Posterior vena cava (tissue), 2 donors: ENCODE data around the gene PROKR1. TPM values are rescaled to one million over a fixed set of nuclear protein-coding genes. Genes with fewer than 3 reads are reported as not detected.
A peak's percentile ranks its signal among the peaks of the same experiment; 100 is the strongest.
"Not testable (repeated sequence)": the region's sequence is repeated elsewhere in the genome, so short reads cannot be mapped to it uniquely, and the experiment has no call there.

Experiments
- DNase-seq: peaks from one replicate; pipeline ENCODE4 v3.0.0-alpha.2; 2020; ENCODE audit warnings: low spot score
- intact Hi-C, 2 donors: fragments of 100-400 bp; cut with DNase I; formaldehyde crosslinking; loops; one replicate each; pipeline versions ENCODE4 v1.14.1 to v1.14.2; 2022 to 2023
- long read RNA-seq, 2 donors: library from polyadenylated mRNA; unstranded; transcript quantifications; one replicate each; pipeline ENCODE4 v2.0.0, GENCODE V29; 2020 to 2021
- total RNA-seq, 2 donors: library from RNA; stranded (reverse); fragmentation: NEBNext Ultra II Directional; extraction: Animal tissue kit (Norgen Biotek cat#: 25700); gene quantifications; one replicate each; pipeline ENCODE4 v1.2.1, GENCODE V29; 2021
- donor health status: DM: yes; HTN: yes; CAD: no.
- donor health status: DM: yes; HTN: yes; CAD: no.

The PROKR1 gene
- total RNA-seq: under 1 TPM in 1 of 2 donors, not detected in 1; 0.05 TPM
- long read RNA-seq, donor 1, partial matches to known transcripts: 0 of 1 reads
- long read RNA-seq, donor 1, other reads (novel, unspliced or antisense): 1 of 1 reads
- long read RNA-seq, donor 2: 0 reads

DNA sequence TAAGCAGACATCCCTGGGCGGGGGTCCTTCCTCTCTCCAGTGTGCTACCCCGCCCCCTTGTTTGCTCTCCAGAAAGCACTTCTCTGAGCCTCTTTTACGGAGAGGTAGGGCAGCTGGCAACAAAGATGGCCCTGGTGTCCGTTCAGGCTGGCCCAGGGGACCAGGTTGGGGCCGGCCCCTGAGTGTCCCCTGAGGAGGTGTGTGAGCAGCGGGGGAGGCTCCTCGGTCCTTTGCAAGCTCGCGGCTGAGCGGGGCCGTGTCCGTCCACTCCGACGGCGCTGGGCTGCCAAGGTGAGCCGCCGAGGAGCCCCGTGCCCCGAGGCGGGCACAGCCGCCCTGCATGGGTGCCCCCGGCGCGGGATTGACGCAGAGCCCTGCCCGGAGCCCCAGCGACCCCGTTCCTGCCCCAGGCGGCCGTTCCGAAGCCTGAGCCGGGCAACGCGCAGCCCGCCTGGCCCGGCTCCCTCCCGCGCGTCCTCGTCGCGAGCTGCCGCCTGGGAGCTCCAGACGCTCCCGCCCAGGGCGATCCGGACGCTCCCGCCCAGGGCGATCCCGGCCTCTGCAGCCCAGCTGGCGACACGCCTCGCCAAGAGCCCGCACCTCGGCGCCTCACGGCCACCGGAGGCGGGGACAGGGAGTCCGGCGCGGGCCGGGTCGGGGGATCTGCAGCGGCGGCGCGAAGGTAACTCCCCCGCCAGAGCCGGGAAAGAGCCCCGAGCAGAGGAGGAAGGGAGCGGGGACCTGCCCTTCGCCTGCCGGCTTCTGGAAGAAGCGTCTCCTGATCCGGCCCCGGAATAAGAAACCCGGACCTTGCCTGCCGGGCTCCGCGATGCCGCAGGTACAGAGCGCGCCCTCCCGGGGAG, at the start of gene PROKR1:
TSS of gene PROKR1 (plus strand) at position 569 of the 863 bp plus-strand sequence. CDS start 2,243 bp downstream, outside the sequence.
- peak; percentile 81 for DNase-seq
- intact Hi-C loops: loop anchor here in 1 of 2 donors (5.0 kb wide), 1 partner anchor 1359 kb away; no protein-coding TSS in a partner anchor

DNA sequence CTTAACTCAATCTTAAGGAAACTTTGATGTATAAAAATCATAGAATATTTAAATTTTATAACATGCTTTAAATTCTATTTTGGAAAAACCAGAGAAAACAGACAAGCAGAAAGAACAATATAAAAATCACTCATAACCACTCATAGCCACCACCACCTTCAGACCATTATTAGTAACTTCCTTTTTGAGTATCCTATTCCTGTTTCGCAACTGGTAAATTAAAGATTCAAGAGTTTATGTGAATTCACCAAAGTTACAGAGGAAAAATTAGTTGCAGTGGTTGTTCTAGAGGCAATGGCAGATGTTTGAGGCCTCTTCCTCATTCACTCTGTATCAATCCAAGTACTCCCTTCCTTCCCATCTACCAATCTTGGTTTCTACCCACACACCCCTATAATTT, 49.3 kb upstream of the PROKR1 start:
- no peak for DNase-seq
- intact Hi-C loops: no loop called here

DNA sequence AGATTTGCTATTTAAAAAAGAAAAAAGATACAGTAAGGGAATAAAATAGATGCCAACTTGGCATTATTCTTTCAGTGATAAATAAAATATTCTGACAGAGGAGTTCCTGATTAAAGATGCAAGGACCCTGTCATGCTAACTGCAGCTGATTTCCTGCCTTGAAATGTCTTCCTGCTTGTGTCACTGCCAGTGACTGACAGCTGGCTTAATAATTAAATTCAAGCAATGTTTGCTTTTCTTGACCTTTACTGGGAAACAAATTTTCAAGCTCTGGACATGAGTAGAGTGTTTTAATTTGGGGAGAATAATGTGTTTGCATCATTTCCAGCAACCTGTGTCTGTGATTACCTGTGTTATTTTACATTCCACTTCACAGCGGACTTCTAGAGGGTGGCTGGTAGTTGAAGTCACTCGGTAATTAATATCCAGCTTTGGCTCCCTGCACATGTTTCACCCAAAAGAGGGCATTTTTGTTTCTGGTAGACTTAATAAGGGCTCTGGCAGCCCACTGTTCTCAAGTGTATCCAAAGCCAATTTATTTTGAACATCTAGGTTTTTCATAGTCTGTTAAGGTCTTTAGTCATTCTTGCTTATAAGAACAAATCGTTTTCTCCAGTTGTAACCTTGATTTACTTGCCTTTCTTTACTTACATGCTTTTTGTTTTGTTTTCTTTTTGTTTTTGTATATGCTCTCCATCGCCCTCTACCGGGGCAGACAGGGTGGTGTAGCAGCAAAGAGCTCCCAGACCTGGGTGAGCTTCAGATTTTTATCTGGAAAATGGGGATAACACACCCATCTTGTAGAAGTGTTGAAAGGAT, 48.5 kb upstream of the PROKR1 start:
- DNase-seq: no peak
- intact Hi-C loops: no loop called here

DNA sequence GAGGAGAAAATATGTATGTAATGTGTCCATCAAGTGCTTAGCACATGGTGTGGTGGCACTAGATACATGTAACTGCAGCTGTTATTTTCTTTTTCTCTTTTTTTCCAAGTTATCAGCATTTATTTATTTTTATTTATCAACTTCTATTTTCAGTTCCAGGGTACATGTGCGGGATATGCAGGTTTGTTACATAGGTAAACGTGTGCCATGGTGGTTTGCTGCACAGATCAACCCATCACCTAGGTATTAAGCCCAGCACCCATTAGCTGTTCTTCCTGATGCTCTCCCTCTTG, 47.9 kb upstream of the PROKR1 start:
- intact Hi-C loops, DNase-seq: not testable (repeated sequence)

DNA sequence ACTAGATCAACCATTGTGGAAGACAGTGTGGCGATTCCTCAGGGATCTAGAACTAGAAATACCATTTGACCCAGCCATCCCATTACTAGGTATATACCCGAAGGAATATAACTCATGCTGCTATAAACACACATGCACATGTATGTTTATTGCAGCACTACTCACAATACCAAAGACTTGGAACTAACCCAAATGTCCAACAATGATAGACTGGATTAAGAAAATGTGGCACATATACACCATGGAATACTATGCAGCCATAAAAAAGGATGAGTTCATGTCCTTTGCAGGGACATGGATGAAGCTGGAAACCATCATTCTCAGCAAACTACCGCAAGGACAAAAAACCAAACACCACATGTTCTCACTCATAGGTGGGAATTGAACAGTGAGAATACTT, 42.9 kb upstream of the PROKR1 start:
- DNase-seq, intact Hi-C loops: not testable (repeated sequence)

DNA sequence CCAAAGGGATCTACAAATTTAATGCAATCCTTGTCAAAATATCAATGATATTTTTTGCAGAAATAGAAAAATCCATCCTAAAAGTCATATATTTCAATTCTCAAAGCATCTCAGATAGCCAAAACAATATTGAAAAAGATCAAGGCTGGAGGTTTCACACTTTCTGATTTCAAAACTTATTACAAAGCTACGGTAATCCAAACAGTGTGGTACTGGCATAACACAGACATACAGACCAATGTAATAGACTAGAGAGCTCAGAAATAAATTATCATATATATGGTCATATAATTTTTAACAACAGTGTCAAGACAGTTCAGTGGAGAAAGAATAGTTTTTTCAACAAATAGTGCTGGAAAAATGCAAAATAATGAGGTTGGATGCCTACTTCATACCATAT, 40.3 kb upstream of the PROKR1 start:
- intact Hi-C loops: no loop called here
- DNase-seq: no peak

DNA sequence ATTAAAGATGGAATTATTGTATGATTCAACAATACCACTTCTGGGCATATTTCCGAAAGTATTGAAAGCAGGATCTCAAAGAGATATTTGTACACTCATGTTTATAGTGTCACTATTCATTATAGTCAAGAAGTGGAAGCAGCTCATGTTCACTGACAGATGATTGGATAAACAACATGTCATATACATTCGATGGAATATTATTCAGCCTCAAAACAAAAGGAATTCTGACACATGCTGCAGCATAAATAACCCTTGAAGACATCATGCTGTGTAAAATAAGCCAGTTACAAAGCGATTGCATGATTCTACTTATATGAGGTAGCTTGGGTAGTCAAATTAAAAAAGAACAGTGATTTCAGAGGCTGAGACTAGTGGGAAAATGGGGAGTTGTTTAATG, 39.3 kb upstream of the PROKR1 start:
- DNase-seq: no peak
- intact Hi-C loops: no loop called here

DNA sequence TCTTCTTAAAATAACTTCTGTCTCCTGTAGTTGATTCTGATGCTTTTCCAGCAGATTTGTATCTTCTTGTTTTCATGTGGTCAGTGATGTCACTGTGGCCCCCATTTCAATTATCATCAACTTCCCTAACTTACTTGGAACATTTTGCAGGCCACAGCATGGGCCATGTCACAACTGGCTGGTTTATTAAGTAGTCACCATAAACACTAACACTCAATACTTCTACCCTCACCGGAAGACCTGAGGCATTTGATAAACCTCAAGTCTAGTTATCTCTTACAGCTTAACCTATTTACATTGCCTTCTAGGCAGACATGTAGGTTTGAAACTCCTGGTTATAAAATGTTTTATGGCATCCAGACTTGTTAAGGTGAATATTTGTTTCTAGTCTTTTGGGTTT, 37.4 kb upstream of the PROKR1 start:
- no peak for DNase-seq
- intact Hi-C loops: no loop called here

DNA sequence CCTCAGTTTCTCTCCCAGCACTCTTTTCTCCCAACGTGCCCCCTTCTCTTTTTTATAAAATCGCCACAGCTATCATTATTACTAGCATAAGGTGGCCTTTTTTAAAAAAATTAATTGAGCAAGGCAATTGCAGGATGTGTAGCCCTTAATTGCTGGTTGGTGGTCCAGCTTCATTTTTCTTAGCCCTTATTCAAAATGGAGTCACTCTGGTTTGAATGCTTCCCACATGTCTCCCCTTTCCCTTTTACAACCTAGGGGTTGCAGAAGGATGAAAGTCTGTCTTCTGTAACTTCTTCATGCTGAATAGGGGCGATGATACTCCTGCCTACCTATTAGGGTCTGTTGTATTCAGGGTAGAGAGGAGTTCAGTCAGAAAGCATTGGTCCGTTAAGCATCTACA, 36.6 kb upstream of the PROKR1 start:
- intact Hi-C loops: no loop called here
- no peak for DNase-seq

DNA sequence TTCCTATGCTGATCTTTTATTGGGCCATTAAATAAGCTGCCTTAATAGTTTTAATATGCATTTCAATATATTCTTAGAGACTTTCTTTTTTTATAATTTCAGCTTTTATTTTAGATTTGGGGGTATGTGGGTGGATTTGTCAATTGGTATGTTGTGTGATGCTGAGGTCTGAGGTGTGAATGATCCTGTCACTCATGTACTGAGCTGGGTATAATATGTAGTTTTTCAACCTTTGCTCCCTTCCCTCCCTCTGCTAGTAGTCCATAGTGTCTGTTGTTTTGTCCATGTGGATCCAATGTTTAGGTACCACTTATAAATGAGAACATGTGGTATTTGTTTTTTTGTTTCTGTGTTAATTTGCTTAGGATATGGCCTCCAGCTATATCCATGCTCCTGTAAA, 35.5 kb upstream of the PROKR1 start:
- DNase-seq: no peak
- intact Hi-C loops: no loop called here

DNA sequence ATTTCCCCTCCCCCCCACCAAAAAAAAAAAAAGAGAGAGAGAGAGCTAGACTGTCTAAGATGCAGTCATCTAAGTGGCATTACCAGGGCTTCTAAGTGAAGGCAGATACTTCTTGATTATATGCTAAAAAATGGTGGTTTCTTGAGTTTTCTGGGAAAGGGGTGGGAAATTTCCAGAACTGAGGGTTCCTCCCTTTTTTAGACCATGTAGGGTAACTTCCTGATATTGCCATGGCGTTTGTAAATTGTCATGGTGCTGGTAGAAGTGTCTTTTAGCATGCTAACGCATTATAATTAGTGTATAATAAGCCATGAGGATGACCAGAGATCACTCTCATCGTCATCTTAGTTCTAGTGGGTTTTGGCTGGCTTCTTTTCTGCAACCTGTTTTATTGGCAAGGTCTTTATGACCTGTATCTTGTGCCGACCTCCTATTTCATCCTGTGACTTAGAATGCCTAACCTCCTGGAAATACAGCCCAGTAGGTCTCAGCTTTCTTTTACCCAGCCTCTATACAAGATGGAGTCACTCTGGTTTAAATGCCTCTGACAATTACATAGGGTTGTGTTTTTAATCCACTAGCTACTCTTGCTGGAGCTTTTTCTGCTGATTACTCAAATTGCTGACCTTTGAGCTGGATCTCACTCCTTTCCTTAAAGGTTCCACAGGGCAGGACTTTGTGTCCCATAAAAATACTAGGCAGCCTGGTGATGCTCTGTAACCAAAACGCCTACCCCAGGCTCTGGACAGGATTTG, 30.4 kb upstream of the PROKR1 start:
- no peak for DNase-seq
- intact Hi-C loops: no loop called here

DNA sequence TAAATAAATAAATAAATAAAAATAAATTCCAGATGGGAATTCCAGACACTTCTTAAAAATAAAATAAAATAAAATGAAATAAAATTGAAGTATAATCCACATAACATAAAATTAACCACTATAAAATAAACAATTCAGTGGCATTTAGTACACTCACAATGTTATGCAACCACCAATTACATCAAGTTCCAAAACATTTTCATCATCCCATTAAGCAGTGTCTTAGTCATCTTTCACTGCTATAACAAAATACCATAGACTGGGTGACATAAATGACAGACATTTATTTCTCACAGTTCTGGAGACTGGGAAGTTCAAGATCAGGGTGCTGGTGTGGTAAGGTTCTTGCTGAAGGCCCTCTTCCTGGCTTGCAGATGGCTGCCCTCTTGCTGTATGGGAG, 22.6 kb upstream of the PROKR1 start:
- DNase-seq: no peak
- intact Hi-C loops: no loop called here

DNA sequence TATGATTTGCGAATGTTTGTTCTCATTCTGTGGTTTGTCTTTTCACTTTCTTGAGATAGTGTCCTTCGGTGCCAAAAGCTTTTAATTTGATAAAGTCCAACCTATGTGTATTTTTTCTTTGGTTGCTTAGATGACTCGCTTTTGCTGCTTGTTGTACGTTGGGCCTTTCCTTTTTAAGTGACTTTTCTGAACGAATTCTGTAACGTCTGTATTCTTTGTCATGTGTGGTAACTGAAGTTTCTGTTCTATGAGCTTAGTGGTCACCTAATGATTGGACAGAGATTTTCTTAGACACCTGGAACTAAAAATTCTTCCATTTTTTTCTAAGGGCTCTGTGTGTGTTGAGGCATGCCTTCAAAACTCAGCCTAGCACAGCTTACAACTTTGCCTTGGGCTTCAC, 19.6 kb upstream of the PROKR1 start:
- DNase-seq: no peak
- intact Hi-C loops: no loop called here

DNA sequence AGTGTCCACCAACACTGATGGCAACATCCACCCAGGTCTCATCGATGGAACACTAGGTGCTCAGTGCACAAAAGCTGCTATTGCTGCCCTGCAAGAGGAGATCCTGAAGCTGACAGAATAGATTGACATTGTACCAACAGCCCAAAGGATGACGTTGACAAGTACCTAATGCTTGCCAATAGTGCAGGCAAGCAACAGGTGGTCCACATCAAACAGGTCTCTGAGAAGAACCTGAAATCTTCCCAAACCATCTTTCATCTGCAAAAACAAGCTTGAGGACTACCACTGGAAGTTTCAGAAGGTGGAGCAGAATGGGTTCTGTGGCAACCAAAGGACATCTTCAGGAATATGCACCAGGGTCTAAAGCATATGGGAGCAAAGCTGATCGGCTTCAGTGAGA, 15.8 kb upstream of the PROKR1 start:
- DNase-seq: no peak
- intact Hi-C loops: no loop called here

DNA sequence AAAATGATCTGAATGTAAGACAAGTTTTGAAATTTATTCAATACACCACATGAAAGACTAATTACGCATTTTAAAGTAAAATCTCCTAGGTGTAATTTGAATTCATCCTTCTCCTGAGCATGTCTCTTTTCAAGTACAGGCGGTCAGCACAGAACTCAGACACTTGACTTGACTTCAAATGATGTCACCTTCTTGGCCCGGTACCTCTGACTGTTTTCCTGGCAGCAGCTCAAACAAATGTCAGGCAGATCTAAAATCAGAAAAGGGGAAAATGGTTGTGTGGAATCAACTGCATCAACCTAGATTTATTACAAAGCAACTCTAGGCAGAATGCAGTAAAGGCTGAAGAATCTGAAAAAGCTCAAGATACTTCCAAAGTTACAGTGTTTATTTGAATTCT, 11.4 kb upstream of the PROKR1 start:
- intact Hi-C loops: no loop called here

DNA sequence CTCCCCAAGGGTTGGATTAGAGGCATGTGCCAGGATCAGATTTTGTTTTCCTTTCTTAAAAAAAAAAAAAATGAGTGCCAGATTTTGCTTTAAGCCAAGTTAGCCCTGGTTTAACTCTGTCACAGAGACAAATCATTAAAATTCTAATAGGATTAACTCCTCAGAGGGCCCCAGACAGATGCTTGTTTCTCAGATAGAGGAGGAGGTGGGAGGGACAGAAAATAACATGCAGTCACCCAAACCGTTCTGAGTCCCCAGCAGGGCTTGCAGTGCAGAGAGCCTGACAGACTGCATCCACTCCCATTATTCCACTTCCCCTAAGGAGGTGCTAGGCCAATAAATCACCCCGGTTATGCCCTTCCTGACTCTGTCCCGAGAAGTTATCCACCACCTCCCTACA, 6.3 kb upstream of the PROKR1 start:
- no peak for DNase-seq
- intact Hi-C loops: no loop called here

More for the DNA sequence above, 11.4 kb upstream of the PROKR1 start:
- no peak for DNase-seq

DNA sequence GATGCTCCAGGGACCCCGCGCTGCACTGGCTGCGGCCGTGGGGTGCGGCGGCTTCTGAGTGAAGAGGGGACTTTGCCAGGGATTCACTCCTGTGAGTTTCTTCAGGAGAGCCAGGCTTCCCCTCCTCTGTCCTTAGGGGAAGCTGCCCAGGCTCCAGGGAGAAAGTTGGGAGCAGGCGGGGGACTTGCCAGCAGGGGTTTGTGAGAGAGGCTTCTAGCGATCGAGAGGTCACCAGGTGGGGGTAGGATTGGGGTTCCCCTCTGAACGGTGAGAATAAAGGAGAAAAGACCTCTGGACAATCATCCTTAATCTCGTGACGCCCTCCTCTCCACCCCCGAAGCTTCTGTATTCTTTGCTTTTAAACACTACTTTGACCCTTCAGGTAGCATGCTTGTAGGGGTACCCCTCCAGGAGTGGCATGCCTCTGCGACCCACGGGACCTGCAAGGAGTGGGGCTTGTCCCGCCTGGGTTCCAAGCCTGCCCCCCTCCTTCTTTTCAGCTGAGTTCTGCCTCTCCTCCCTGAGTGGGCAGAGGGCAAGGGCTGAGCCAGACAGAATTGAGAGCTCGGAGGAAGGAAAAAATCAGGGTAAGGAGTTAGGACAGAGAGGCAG, 601 bp downstream of the PROKR1 start:
- no peak for DNase-seq
- intact Hi-C loops: loop anchor here in 1 of 2 donors (5.0 kb wide), 1 partner anchor 1358 kb away; no protein-coding TSS in a partner anchor

DNA sequence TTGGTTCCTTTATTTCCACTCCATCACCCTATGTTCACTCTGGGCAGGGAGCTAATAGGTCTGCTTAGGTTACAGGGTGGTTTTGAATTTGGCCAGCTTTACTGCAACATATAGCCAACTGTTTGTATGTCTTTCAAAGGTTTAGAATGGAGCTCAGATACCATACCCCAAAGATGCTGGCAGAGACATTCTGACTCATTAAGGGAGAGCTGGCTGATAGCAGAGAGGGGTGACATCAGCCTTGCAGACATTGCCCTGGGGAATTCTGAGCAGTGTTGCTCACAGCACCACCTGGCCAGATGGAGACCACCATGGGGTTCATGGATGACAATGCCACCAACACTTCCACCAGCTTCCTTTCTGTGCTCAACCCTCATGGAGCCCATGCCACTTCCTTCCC, 2.1 kb downstream of the PROKR1 start:
- no peak for DNase-seq
- intact Hi-C loops: no loop called here

DNA sequence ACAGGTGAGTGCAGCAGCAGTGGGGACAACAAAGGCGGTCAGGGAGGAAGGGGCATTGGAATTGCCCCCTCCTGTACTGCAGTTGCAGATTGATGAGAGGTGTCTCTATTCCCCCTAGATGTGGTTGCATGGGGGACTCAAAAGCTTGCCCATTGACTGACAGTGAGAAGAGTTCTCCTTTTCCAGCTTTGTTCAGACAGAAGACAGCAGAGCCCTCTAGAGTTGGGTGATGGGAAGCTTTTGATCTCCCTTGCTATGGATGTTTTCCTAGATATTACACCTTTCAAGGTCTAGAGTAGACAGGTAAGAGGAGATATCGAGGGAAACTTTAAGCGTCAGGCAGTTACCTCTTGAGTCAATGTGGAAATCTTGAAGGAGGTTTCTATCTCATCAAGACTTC, 2.9 kb downstream of the PROKR1 start:
- DNase-seq: no peak
- intact Hi-C loops: no loop called here
